ENCODE data around the gene ADAMTS19. TPM values are rescaled to one million over a fixed set of nuclear protein-coding genes. Genes with fewer than 3 reads are reported as not detected.

ADAMTS19 gene
- total RNA-seq, 1 experiment from 2014 or later, result 20.3 TPM

- Histone ChIP-seq H3K27me3 (ENCODE audit: insufficient read depth, low read length) (no peaks in the 10 kb centered on the region), H4K20me1 (ENCODE audit: control insufficient read depth, insufficient read depth, insufficient read length) (no peaks in the 10 kb centered on the region), H3K9ac (ENCODE audit: extremely low read depth, insufficient read length, low read length) (no peak overlapping the region), H2BK120ac (ENCODE audit: low read depth, low read length, poor library complexity, severe bottlenecking) (no peak overlapping the region), H2AFZ (ENCODE audit: low read length) (no peak overlapping the region), H3K23me2 (ENCODE audit: insufficient read length, low read depth, low read length, poor library complexity, severe bottlenecking) (no peaks in the 10 kb centered on the region), H4K5ac (ENCODE audit: insufficient read length, low read depth, low read length) (no peak overlapping the region), H2BK20ac (ENCODE audit: low read depth, low read length, poor library complexity, severe bottlenecking) (no peak overlapping the region), H3K9me3 (ENCODE audit: control insufficient read depth, low read depth, low read length) (no peaks in the 10 kb centered on the region), H4K91ac (ENCODE audit: insufficient read length, low read depth, low read length) (no peak overlapping the region), H2AK5ac (ENCODE audit: insufficient read length, low read length) (no peak overlapping the region), H3K4ac (ENCODE audit: low read depth, low read length) (no peak overlapping the region), H3K23ac (ENCODE audit: insufficient read length, low read depth, low read length) (no peak overlapping the region), H3T11ph (ENCODE audit: low read length) (no peak overlapping the region), H2BK15ac (ENCODE audit: low read depth, low read length) (no peak overlapping the region), H3K4me2 (ENCODE audit: insufficient read depth, insufficient read length, low read length) (no peak overlapping the region), H3K4me1 (ENCODE audit: insufficient read depth, low read length) (peaks cover 6% of the 10 kb centered on the region), H3K79me1 (ENCODE audit: insufficient read depth, low read depth, low read length, poor library complexity, severe bottlenecking) (no peaks in the 10 kb centered on the region), H4K8ac (replicated peaks; ENCODE audit: insufficient read length, low read depth, low read length) (no peak overlapping the region), H3K27ac (ENCODE audit: insufficient read length, low read depth, low read length) (no peak overlapping the region), H3K14ac (ENCODE audit: insufficient read depth, low read length) (no peak overlapping the region), H3K79me2 (ENCODE audit: insufficient read depth, low read length) (no peaks in the 10 kb centered on the region), H2BK12ac (ENCODE audit: insufficient read length, low read depth, low read length) (no peak overlapping the region), H2BK5ac (ENCODE audit: insufficient read length, low read length) (no peak overlapping the region), H3K18ac (ENCODE audit: insufficient read length, low read depth, low read length) (no peak overlapping the region), H3K56ac (ENCODE audit: insufficient read length, low read depth, low read length) (no peak overlapping the region)
- no peaks in the 10 kb centered on the region for H3K36me3 Mint-ChIP-seq (ENCODE audit: insufficient read depth in 1 of 3, low read depth in 3 of 3)
- TF ChIP-seq, protein P1, sequence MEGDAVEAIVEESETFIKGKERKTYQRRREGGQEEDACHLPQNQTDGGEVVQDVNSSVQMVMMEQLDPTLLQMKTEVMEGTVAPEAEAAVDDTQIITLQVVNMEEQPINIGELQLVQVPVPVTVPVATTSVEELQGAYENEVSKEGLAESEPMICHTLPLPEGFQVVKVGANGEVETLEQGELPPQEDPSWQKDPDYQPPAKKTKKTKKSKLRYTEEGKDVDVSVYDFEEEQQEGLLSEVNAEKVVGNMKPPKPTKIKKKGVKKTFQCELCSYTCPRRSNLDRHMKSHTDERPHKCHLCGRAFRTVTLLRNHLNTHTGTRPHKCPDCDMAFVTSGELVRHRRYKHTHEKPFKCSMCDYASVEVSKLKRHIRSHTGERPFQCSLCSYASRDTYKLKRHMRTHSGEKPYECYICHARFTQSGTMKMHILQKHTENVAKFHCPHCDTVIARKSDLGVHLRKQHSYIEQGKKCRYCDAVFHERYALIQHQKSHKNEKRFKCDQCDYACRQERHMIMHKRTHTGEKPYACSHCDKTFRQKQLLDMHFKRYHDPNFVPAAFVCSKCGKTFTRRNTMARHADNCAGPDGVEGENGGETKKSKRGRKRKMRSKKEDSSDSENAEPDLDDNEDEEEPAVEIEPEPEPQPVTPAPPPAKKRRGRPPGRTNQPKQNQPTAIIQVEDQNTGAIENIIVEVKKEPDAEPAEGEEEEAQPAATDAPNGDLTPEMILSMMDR (conservative IDR thresholded peaks at IDR 0.05), result no peak
- peaks cover 21 to 22% of the 10 kb centered on the region in 2 experiments for H3K4me1 Mint-ChIP-seq
- no peak overlapping the region for H3K4me3 Mint-ChIP-seq
- no peak overlapping the region for H3K27ac Mint-ChIP-seq
- DNase-seq, result no peak
- H3K27me3 Mint-ChIP-seq (ENCODE audit: low read depth), result no peaks in the 10 kb centered on the region
- no peaks in the 10 kb centered on the region for H3K9me3 Mint-ChIP-seq
- no CpG with 5 or more reads among the region's 4 CpGs for WGBS (ENCODE audit: extremely low coverage, insufficient read length, low lambda C conversion rate)
Measured at GRCh38 chr5:129745997-129746396, 285.9 kb downstream of the ADAMTS19 start.
